Kidney (tissue), 14 donors: ENCODE measurements around the gene ROCK2. TPM values are rescaled to one million over a fixed set of nuclear protein-coding genes. Genes with fewer than 3 reads are reported as not detected.

Source experiments
- DNase-seq, 5 donors: peaks; one replicate each; pipeline ENCODE4 v3.0.0-alpha.2; 2013 to 2020
- FAIRE-seq: peaks from 2 replicates; lab custom pipeline; 2012; peaks lifted over from hg19 to GRCh38; lab: Jason Lieb, UNC
- H3K27ac ChIP-seq, 2 donors: one replicate each; pipeline ENCODE4 v1.7.0; 2013; ENCODE audit warnings: low read depth in 2 of 2, low read length in 2 of 2, inconsistent platforms in 1 of 2
- H3K27me3 ChIP-seq: one replicate; pipeline ENCODE4 v1.7.1; 2013; ENCODE audit warnings: low read length, inconsistent platforms; ENCODE audit not compliant: control insufficient read depth, insufficient read depth
- H3K36me3 ChIP-seq, 3 donors: one replicate each; pipeline versions ENCODE4 v1.7.0 to v1.7.1; 2013; ENCODE audit warnings: low read length in 3 of 3, control low read depth in 1 of 3, inconsistent platforms in 1 of 3; ENCODE audit not compliant: insufficient read depth in 3 of 3, control insufficient read depth in 2 of 3
- H3K4me1 ChIP-seq, 3 donors: one replicate each; pipeline versions ENCODE4 v1.7.0 to v1.7.1; 2013; ENCODE audit warnings: low read length in 3 of 3, inconsistent platforms in 1 of 3, low read depth in 1 of 3; ENCODE audit not compliant: control insufficient read depth in 2 of 3, insufficient read depth in 2 of 3
- H3K4me3 ChIP-seq, 3 donors: one replicate each; pipeline versions ENCODE4 v1.7.0 to v1.8.1; 2013; ENCODE audit warnings: low read length in 3 of 3, control low read depth in 1 of 3, inconsistent platforms in 1 of 3
- H3K9ac ChIP-seq, 3 donors: one replicate each; pipeline versions ENCODE4 v1.7.0 to v1.7.1; 2013; ENCODE audit warnings: low read length in 3 of 3, control low read depth in 1 of 3, inconsistent platforms in 1 of 3
- H3K9me3 ChIP-seq, 3 donors: one replicate each; pipeline versions ENCODE4 v1.7.0 to v1.7.1; 2013; ENCODE audit warnings: low read length in 3 of 3, control low read depth in 1 of 3, inconsistent platforms in 1 of 3; ENCODE audit not compliant: control insufficient read depth in 2 of 3, insufficient read depth in 1 of 3
- CTCF ChIP-seq: IDR thresholded peaks from 3 replicates; pipeline ENCODE4 v1.5.1; 2012; ENCODE audit warnings: mild to moderate bottlenecking, moderate library complexity, borderline replicate concordance; ENCODE audit not compliant: insufficient read depth; ENCODE audit errors: extremely low read depth
- intact Hi-C: fragments of 100-400 bp; cut with DNase I; formaldehyde crosslinking; loops from one replicate; pipeline ENCODE4 v1.11.1; 2022
- polyA plus RNA-seq: library from polyadenylated mRNA; stranded (reverse); fragments of 350-450 nt; fragmentation: Illumina TruSeq; extraction: RNeasy Lipid Tissue Mini Kit (QIAGEN cat#74804); gene quantifications from one replicate; pipeline ENCODE4 v1.2.3, GENCODE V29; 2014; ENCODE audit warnings: low read depth, low replicate concordance; ENCODE audit not compliant: insufficient read depth
- total RNA-seq: library from RNA; stranded (reverse); fragmentation: NEBNext Ultra II Directional; extraction: Animal tissue kit (Norgen Biotek cat#: 25700); gene quantifications from one replicate; pipeline ENCODE4 v1.2.1, GENCODE V29; 2021
- donor health status: control.
- donor health status: control.
- donor health status: control.
- donor health status: control.
- donor health status: control.
- donor health status: DM: yes; HTN: yes; CAD: no.
- donor health status: Normal renal cell carcinoma (clear cell type).

ROCK2 gene
- total and polyA plus RNA-seq, 2 donors from 2014 or later = 6.7 to 58.3 TPM

- peak overlapping the region; percentile 18 to 80 for H3K27ac ChIP-seq
- H3K36me3 ChIP-seq = no peaks in the 10 kb centered on the region
- H3K4me3 ChIP-seq = peak overlapping the region in 1 of 3 donors; percentile 18
- peaks cover 0 to 16% (median 6%) of the 10 kb centered on the region in 3 donors for H3K4me1 ChIP-seq
- H3K9me3 ChIP-seq = no peaks in the 10 kb centered on the region
- DNase-seq (peak in 2 of 5 donors; percentile 38 to 54), FAIRE-seq (no peak)
- peak overlapping the region in 1 of 3 donors; percentile 9 for H3K9ac ChIP-seq
- no peak for TF ChIP-seq CTCF
- no peaks in the 10 kb centered on the region for H3K27me3 ChIP-seq
- intact Hi-C loops = no loop called here
These were observed 33.6 kb upstream of the ROCK2 start for GRCh38 chr2:11377928-11378545.

DNA sequence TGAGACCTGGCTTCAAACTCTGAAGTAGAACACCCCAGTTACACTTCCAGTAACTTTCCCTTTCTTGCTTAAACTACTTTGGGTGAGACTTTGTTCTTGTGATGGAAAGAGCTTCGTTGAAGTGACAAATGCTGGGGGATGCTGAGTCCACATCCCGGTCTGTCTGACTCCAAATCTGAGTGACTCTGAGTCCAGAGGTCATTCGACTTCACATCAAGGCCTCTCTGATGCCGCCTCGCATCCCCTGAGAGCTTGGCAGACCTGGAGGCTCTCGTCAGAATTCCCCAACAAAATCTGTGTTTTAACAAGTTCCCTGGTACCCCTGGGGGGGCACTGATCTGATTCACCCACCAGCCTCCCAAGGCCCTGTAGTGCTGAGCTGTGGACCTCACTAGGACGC is 31.6 kb upstream of the ROCK2 start:
- no peak for DNase-seq
- no peak for TF ChIP-seq CTCF
- peak overlapping the region in 1 of 2 donors; percentile 73 for H3K27ac ChIP-seq
- H3K36me3 ChIP-seq = no peaks in the 10 kb centered on the region
- no peak for FAIRE-seq
- H3K4me1 ChIP-seq = peaks cover 0 to 26% (median 10%) of the 10 kb centered on the region in 3 donors
- no peak overlapping the region for H3K4me3 ChIP-seq
- H3K27me3 ChIP-seq = no peaks in the 10 kb centered on the region
- H3K9ac ChIP-seq = no peak overlapping the region
- no peaks in the 10 kb centered on the region for H3K9me3 ChIP-seq
- intact Hi-C loops = no loop called here

DNA sequence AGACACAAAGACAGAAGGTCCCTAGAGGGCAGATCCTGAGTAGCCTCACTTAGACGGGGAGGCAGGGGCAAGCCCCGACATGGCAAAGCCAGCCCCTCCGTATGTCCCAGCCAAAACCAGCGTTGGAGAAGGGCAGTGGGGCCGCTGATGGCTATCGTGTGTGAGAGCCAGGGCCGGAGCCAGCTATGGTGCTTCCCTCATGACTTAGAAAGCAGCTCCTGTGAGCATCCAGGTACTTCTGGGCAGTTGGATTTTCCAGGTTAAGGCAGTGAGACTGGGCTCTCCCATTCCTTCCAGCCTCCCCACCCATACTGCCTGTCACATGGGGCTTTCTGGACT is 31.2 kb upstream of the ROCK2 start:
- no peak overlapping the region for H3K4me3 ChIP-seq
- H3K27ac ChIP-seq = peak overlapping the region; percentile 27 to 73
- H3K9me3 ChIP-seq = no peaks in the 10 kb centered on the region
- peaks cover 0 to 26% (median 15%) of the 10 kb centered on the region in 3 donors for H3K4me1 ChIP-seq
- FAIRE-seq (no peak), DNase-seq (no peak)
- no peaks in the 10 kb centered on the region for H3K36me3 ChIP-seq
- H3K9ac ChIP-seq = no peak overlapping the region
- no peaks in the 10 kb centered on the region for H3K27me3 ChIP-seq
- no peak for TF ChIP-seq CTCF
- intact Hi-C loops = no loop called here
